Endothelial cell of umbilical vein (primary cell): ENCODE data around the gene PGP. TPM values are rescaled to one million over a fixed set of nuclear protein-coding genes. Genes with fewer than 3 reads are reported as not detected.

Experiments used
- BruUV-seq: library from RNA; stranded (reverse); fragments of 400-500 nt; replicated peaks from 2 replicates; lab custom pipeline; 2021; lab: Mats Ljungman, UMichigan
- CTCF ChIA-PET: fragments of 300-600, 350-600 bp; sonication (Branson Sonifier 250); formaldehyde crosslinking; loops from one replicate; lab custom pipeline; 2021; ENCODE audit warnings: antibody characterized with exemption, inconsistent platforms; lab: Charles Lee
- POLR2A ChIA-PET: fragments of 300-600, 350-600 bp; sonication (Branson Sonifier 250); formaldehyde crosslinking; loops from one replicate; lab custom pipeline; 2021; ENCODE audit warnings: antibody characterized with exemption, inconsistent platforms; lab: Charles Lee
- DNase-seq: peaks from one replicate; pipeline ENCODE4 v3.0.0-alpha.2; 2011; ENCODE audit warnings: low read depth, low spot score
- FAIRE-seq: peaks from 2 replicates; lab custom pipeline; 2011; peaks lifted over from hg19 to GRCh38; lab: Jason Lieb, UNC
- H2AFZ ChIP-seq: 2 replicates; pipeline ENCODE4 v1.6.0; 2012; ENCODE audit warnings: low read depth, low read length, control low read depth, inconsistent platforms
- H3K27ac ChIP-seq: 2 replicates; pipeline ENCODE4 v1.5.1; 2011; ENCODE audit warnings: low read depth, mild to moderate bottlenecking, control low read depth, low read length, moderate library complexity; ENCODE audit not compliant: insufficient read depth
- H3K27me3 ChIP-seq, 2 experiments: 2 replicates each; pipeline versions ENCODE4 v1.6.0 to v1.6.1; 2011; ENCODE audit warnings: low read length in 2 of 2, mixed read lengths in 1 of 2; ENCODE audit not compliant: control insufficient read depth in 2 of 2, insufficient read depth in 2 of 2
- H3K36me3 ChIP-seq, 2 experiments: 2 replicates in 1 of 2; 3 replicates in 1 of 2; pipeline ENCODE4 v1.5.1; 2011; ENCODE audit warnings: low read length in 2 of 2, mild to moderate bottlenecking in 1 of 2, moderate library complexity in 1 of 2; ENCODE audit not compliant: control insufficient read depth in 2 of 2, insufficient read depth in 2 of 2; ENCODE audit errors: extremely low read depth in 1 of 2
- H3K4me1 ChIP-seq: 3 replicates; pipeline ENCODE4 v1.5.1; 2011; ENCODE audit warnings: mild to moderate bottlenecking, low read length; ENCODE audit not compliant: control insufficient read depth, insufficient read depth; ENCODE audit errors: extremely low read depth
- H3K4me2 ChIP-seq: 2 replicates; pipeline ENCODE4 v1.6.1; 2011; ENCODE audit warnings: low read length, control low read depth, mixed read lengths; ENCODE audit not compliant: insufficient read depth
- H3K4me3 ChIP-seq, 3 experiments: fragments of 200-600 bp in 1 of 3; sonication (generic), shearing (Covaris generic) in 1 of 3; replicated peaks in 1 of 3; 2 replicates each; pipeline ENCODE4 v1.5.1; 2011 to 2016; ENCODE audit warnings: control low read depth in 3 of 3, low read length in 3 of 3, mild to moderate bottlenecking in 2 of 3, inconsistent platforms in 1 of 3, low read depth in 1 of 3, moderate library complexity in 1 of 3; ENCODE audit not compliant: insufficient read depth in 1 of 3
- H3K79me2 ChIP-seq: 2 replicates; pipeline ENCODE4 v1.6.0; 2012; ENCODE audit warnings: low read length, inconsistent platforms; ENCODE audit not compliant: control insufficient read depth, insufficient read depth
- H3K9ac ChIP-seq: replicated peaks from 2 replicates; pipeline ENCODE3; 2011; ENCODE audit warnings: low read length, control low read depth; ENCODE audit not compliant: insufficient read depth; ENCODE audit errors: extremely low read depth
- H3K9me1 ChIP-seq: replicated peaks from 3 replicates; pipeline ENCODE4 v1.6.0; 2011; ENCODE audit warnings: mild to moderate bottlenecking, low read length; ENCODE audit not compliant: control insufficient read depth, insufficient read depth; ENCODE audit errors: extremely low read depth
- H3K9me3 ChIP-seq: replicated peaks from 2 replicates; pipeline ENCODE4 v1.5.1; 2012; ENCODE audit warnings: low read length, inconsistent platforms; ENCODE audit not compliant: control insufficient read depth, insufficient read depth
- H4K20me1 ChIP-seq: replicated peaks from 2 replicates; pipeline ENCODE3; 2011; ENCODE audit warnings: mild to moderate bottlenecking, low read length; ENCODE audit not compliant: control insufficient read depth, insufficient read depth; ENCODE audit errors: extremely low read depth
- EZH2 ChIP-seq: IDR thresholded peaks from 2 replicates; pipeline ENCODE4 v1.6.1; 2012; ENCODE audit warnings: borderline replicate concordance, low read depth, mild to moderate bottlenecking, moderate library complexity, low read length, inconsistent platforms; ENCODE audit not compliant: severe bottlenecking
- FOS ChIP-seq: IDR thresholded peaks from 2 replicates; pipeline ENCODE4 v1.6.1; 2011; ENCODE audit warnings: mild to moderate bottlenecking, low read length, moderate library complexity, borderline replicate concordance; ENCODE audit not compliant: insufficient read depth
- GATA2 ChIP-seq: IDR thresholded peaks from 2 replicates; pipeline ENCODE4 v1.7.0; 2011; ENCODE audit warnings: low read depth, mild to moderate bottlenecking, moderate library complexity, mixed read lengths, low read length; ENCODE audit not compliant: insufficient read length, insufficient read depth
- JUN ChIP-seq: IDR thresholded peaks from 2 replicates; pipeline ENCODE4 v1.6.1; 2011; ENCODE audit warnings: borderline replicate concordance, low read depth; ENCODE audit not compliant: insufficient read length, insufficient read depth
- MYC ChIP-seq: IDR thresholded peaks from one replicate; pipeline ENCODE4 v1.6.1; 2011; ENCODE audit warnings: mild to moderate bottlenecking, low read depth, low read length
- POLR2A ChIP-seq: IDR thresholded peaks from 2 replicates; pipeline ENCODE4 v1.6.1; 2012; ENCODE audit warnings: low read depth, mild to moderate bottlenecking, control low read depth, low read length
- POLR2AphosphoS5 ChIP-seq: IDR thresholded peaks from 2 replicates; pipeline ENCODE4 v1.6.1; 2012; ENCODE audit warnings: low read depth, mild to moderate bottlenecking, control low read depth, low read length, moderate library complexity; ENCODE audit not compliant: insufficient read depth
- dilution Hi-C: fragments of 300-500 bp; cut with MboI; formaldehyde crosslinking; loops from one replicate; pipeline ENCODE4 v1.15.0; 2019; ENCODE audit warnings: low sequenced_read_pairs; ENCODE audit not compliant: extremely low pct_ligation_motif_present
- intact Hi-C: fragments of 100-400 bp; cut with micrococcal nuclease; formaldehyde crosslinking; loops from one replicate; pipeline ENCODE4 v1.10.0; 2022
- polyA plus RNA-seq, 4 experiments: library from polyadenylated mRNA; depleted of rRNA in 3 of 4; stranded (reverse) in 3 of 4; unstranded in 1 of 4; fragments of >200 nt; gene quantifications; 2 replicates each; pipeline versions ENCODE4 v1.2.1 to v1.2.3, GENCODE V29; 2011 to 2012; ENCODE audit warnings: missing spikeins in 1 of 4
- total RNA-seq: library from RNA; stranded (reverse); gene quantifications from 2 replicates; pipeline ENCODE4 v1.2.3, GENCODE V29; 2021
- TF ChIP-seq, protein P1 (sequence below): IDR thresholded peaks from 2 replicates; pipeline ENCODE4 v1.6.1; 2011; ENCODE audit not compliant: insufficient read depth, insufficient read length
- TF ChIP-seq, protein P2 (sequence below), 2 donors: IDR thresholded peaks; 1 replicate in 1 of 2; 2 replicates in 1 of 2; pipeline ENCODE4 v1.5.1; 2011; ENCODE audit warnings: low read length in 2 of 2, mild to moderate bottlenecking in 2 of 2, moderate library complexity in 2 of 2, control low read depth in 1 of 2, inconsistent platforms in 1 of 2, low read depth in 1 of 2; ENCODE audit not compliant: insufficient read depth in 1 of 2; ENCODE audit errors: extremely low read depth in 1 of 2

PGP gene
- total and polyA plus RNA-seq, 2 donors (not counting 3 experiments of a cell fraction or from before 2014, with no cell fraction given), result 28.5 to 29.6 TPM

- Histone ChIP-seq H3K9me1 (no peaks in the 10 kb centered on the region), H3K27ac (no peak overlapping the region), H3K79me2 (peaks cover 26% of the 10 kb centered on the region), H3K36me3 (peaks cover 23 to 46% of the 10 kb centered on the region in 2 experiments), H3K4me1 (peaks cover 13% of the 10 kb centered on the region), H3K4me2 (no peak overlapping the region), H3K4me3 (no peak overlapping the region), H4K20me1 (no peaks in the 10 kb centered on the region), H3K9ac (no peak overlapping the region), H2AFZ (no peak overlapping the region), H3K27me3 (no peaks in the 10 kb centered on the region), H3K9me3 (no peaks in the 10 kb centered on the region)
- dilution Hi-C loops, result no loop called here
- CTCF ChIA-PET, result no interaction called here
- intact Hi-C loops, result no loop called here
- no peak for TF ChIP-seq MYC
- TF ChIP-seq EZH2, result no peak
- TF ChIP-seq POLR2A, result no peak
- TF ChIP-seq, protein P1, sequence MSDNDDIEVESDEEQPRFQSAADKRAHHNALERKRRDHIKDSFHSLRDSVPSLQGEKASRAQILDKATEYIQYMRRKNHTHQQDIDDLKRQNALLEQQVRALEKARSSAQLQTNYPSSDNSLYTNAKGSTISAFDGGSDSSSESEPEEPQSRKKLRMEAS, result no peak
- TF ChIP-seq, protein P2, sequence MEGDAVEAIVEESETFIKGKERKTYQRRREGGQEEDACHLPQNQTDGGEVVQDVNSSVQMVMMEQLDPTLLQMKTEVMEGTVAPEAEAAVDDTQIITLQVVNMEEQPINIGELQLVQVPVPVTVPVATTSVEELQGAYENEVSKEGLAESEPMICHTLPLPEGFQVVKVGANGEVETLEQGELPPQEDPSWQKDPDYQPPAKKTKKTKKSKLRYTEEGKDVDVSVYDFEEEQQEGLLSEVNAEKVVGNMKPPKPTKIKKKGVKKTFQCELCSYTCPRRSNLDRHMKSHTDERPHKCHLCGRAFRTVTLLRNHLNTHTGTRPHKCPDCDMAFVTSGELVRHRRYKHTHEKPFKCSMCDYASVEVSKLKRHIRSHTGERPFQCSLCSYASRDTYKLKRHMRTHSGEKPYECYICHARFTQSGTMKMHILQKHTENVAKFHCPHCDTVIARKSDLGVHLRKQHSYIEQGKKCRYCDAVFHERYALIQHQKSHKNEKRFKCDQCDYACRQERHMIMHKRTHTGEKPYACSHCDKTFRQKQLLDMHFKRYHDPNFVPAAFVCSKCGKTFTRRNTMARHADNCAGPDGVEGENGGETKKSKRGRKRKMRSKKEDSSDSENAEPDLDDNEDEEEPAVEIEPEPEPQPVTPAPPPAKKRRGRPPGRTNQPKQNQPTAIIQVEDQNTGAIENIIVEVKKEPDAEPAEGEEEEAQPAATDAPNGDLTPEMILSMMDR (IDR thresholded peaks at IDR 0.05; ENCODE audit: extremely low read depth in 1 of 2, insufficient read depth in 1 of 2, low read depth in 1 of 2, low read length in 2 of 2), result no peak
- TF ChIP-seq POLR2AphosphoS5, result no peak
- TF ChIP-seq JUN, result no peak
- TF ChIP-seq GATA2, result no peak
- TF ChIP-seq FOS, result no peak
- POLR2A ChIA-PET, result no interaction called here
- FAIRE-seq (no peak), DNase-seq (no peak)
- BruUV-seq, result no TSS peak
Observed at GRCh38 chr16:2176047-2176446, 38.6 kb downstream of the PGP start.
